ENCODE measurements around the gene PDCD6IP.

DNA sequence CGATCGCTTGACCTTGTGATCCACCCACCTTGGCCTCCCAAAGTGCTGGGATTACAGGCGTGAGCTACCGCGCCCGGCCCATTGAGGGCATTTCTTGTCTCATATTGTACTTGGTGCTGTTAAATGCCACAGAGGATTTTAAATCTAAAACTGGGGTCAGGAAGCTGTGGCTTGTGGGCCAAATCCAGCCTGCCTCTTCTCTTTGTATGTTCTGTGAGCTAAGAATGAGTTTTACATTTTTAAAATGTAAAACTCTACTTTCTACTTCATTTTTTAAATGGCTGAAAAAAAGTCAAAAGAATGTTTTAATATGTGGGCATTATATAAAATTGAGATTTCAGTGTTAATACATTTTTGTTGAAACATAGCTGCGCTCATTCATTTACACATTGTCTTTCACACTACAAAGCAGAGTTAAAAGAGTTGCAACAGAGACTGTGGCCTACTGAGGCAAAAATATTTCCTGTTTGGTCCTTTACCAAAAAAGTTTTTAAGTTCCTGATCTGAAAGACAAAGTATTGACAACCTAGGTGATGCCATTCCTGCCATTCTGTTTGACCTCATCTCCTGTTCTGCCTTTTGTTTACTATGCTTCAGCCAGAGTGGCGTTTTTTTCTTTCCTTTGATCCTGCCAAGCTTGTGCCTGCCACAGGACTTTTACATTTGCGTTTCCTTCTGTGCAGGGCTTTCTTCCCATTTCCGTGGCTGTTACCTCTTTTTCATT, 50.4 kb downstream of the PDCD6IP start:
- no peak for TF ChIP-seq CTCF (conservative IDR thresholded peaks at IDR 0.05; ENCODE audit: low read depth, low read length)
- no peak for TF ChIP-seq EZH2phosphoT487 (IDR thresholded peaks at IDR 0.05; ENCODE audit: borderline replicate concordance, low read length)
